ENCODE results near the gene FADS1. TPM values are rescaled to one million over a fixed set of nuclear protein-coding genes. Genes with fewer than 3 reads are reported as not detected.

The FADS1 gene
- total RNA-seq, 1 donor from 2014 or later = 96.3 TPM

DNA sequence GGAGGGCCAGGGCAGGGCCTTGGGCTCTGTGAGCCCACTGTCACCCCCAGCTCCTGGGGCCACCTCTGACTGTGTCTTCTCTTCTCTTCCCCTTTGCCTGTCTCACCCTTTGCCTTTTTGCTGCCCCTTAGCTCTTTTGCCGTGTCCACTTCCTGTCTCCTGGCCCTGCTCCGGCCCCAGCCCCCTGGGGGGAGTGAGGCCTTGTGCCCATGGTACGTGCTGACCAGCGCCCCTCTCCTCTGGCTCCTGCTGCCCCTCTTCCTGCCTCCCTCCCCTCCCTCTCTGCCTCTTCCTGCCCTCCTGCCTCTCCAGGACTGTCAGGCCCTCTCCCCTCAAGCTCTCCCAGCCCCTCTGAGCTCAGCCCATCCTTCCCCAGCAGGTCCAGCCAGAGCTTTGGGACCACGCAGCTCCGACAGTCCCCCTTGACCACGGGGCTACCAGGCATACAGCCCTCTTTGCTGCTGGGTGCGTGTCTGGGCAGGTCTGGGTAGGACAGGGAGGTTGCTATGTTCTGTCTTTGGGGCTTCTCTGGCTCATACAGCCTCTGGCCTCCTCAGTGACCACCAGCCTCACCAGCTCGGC is 36.1 kb downstream of the FADS1 start:
- Histone ChIP-seq H3K4me3 (ENCODE audit: low read depth, low read length) (no peak overlapping the region), H3K36me3 (ENCODE audit: control insufficient read depth, insufficient read depth, low read length) (peaks cover 1% of the 10 kb centered on the region), H3K27me3 (ENCODE audit: control insufficient read depth, insufficient read depth, low read length) (no peaks in the 10 kb centered on the region)
- TF ChIP-seq, protein P1, sequence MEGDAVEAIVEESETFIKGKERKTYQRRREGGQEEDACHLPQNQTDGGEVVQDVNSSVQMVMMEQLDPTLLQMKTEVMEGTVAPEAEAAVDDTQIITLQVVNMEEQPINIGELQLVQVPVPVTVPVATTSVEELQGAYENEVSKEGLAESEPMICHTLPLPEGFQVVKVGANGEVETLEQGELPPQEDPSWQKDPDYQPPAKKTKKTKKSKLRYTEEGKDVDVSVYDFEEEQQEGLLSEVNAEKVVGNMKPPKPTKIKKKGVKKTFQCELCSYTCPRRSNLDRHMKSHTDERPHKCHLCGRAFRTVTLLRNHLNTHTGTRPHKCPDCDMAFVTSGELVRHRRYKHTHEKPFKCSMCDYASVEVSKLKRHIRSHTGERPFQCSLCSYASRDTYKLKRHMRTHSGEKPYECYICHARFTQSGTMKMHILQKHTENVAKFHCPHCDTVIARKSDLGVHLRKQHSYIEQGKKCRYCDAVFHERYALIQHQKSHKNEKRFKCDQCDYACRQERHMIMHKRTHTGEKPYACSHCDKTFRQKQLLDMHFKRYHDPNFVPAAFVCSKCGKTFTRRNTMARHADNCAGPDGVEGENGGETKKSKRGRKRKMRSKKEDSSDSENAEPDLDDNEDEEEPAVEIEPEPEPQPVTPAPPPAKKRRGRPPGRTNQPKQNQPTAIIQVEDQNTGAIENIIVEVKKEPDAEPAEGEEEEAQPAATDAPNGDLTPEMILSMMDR (IDR thresholded peaks at IDR 0.05; ENCODE audit: insufficient read depth, low read length, poor library complexity, severe bottlenecking) = no peak
- DNase-seq (ENCODE audit: low read depth) = no peak

GRCh38 chr11:61779666-61780525 is 36.9 kb downstream of the FADS1 start:
- H3K4me3 ChIP-seq (ENCODE audit: low read depth, low read length) = no peak overlapping the region
- TF ChIP-seq, protein P1 (IDR thresholded peaks at IDR 0.05; ENCODE audit: insufficient read depth, low read length, poor library complexity, severe bottlenecking) = no peak
- no peak for DNase-seq (ENCODE audit: low read depth)
- H3K27me3 ChIP-seq (ENCODE audit: control insufficient read depth, insufficient read depth, low read length) = no peaks in the 10 kb centered on the region
- peaks cover 1% of the 10 kb centered on the region for H3K36me3 ChIP-seq (ENCODE audit: control insufficient read depth, insufficient read depth, low read length)

- DNase-seq (ENCODE audit: low read depth) = no peak
- H3K4me3 ChIP-seq (ENCODE audit: low read depth, low read length) = no peak overlapping the region
- TF ChIP-seq, protein P1 (IDR thresholded peaks at IDR 0.05; ENCODE audit: insufficient read depth, low read length, poor library complexity, severe bottlenecking) = no peak
Measured at GRCh38 chr11:61778920-61779650, 37.7 kb downstream of the FADS1 start.

DNA sequence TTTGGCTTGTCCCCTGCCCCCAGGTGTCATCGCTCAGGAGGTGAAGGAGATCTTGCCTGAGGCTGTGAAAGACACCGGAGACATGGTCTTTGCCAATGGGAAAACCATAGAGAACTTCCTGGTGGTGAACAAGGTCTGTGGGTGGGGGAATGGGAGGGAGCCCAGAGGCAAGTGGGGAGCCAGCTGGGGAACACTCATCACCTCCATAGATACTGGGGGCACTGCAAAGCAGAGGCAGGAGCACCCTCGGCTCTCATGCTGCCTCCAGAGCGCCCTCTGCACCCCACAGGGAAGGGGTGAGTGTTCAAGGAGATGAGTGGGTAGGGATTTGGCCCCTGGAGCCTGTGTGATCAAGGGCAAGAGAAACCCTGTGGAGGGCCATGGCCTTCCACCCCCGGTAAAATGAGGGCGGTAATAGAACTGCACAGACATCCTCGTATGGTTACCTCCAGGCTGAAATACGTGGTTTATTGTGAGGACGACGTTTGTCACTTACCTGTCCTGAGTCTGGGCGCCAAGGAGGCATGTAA is 38.4 kb downstream of the FADS1 start:
- H3K27me3 ChIP-seq (ENCODE audit: control insufficient read depth, insufficient read depth, low read length) = no peaks in the 10 kb centered on the region
- no peak for DNase-seq (ENCODE audit: low read depth)
- no peaks in the 10 kb centered on the region for H3K36me3 ChIP-seq (ENCODE audit: control insufficient read depth, insufficient read depth, low read length)
- H3K4me3 ChIP-seq (ENCODE audit: low read depth, low read length) = no peak overlapping the region
- TF ChIP-seq, protein P1 (IDR thresholded peaks at IDR 0.05; ENCODE audit: insufficient read depth, low read length, poor library complexity, severe bottlenecking) = no peak

More at GRCh38 chr11:61778920-61779650, 37.7 kb downstream of the FADS1 start:
- no peaks in the 10 kb centered on the region for H3K27me3 ChIP-seq (ENCODE audit: control insufficient read depth, insufficient read depth, low read length)
- no peaks in the 10 kb centered on the region for H3K36me3 ChIP-seq (ENCODE audit: control insufficient read depth, insufficient read depth, low read length)

- Histone ChIP-seq H3K36me3 (ENCODE audit: control insufficient read depth, insufficient read depth, low read length) (no peaks in the 10 kb centered on the region), H3K27me3 (ENCODE audit: control insufficient read depth, insufficient read depth, low read length) (no peaks in the 10 kb centered on the region), H3K4me3 (ENCODE audit: low read depth, low read length) (no peak overlapping the region)
- no peak for DNase-seq (ENCODE audit: low read depth)
- TF ChIP-seq, protein P1 (IDR thresholded peaks at IDR 0.05; ENCODE audit: insufficient read depth, low read length, poor library complexity, severe bottlenecking) = no peak
Measured at GRCh38 chr11:61777234-61778090, 39.3 kb downstream of the FADS1 start.
